C4-2B (cell line): ENCODE measurements around the gene STAT6.

ENCODE experiments used
- H3K27ac ChIP-seq: fragments of 450-650 bp; 2 replicates; pipeline ENCODE4 v1.5.1; 2017
- CTCF ChIP-seq: fragments of 450-650 bp; conservative IDR thresholded peaks from 2 replicates; pipeline ENCODE4 v1.5.1; 2017; ENCODE audit warnings: mild to moderate bottlenecking
- ZFX ChIP-seq: fragments of 450-650 bp; IDR thresholded peaks from 2 replicates; pipeline ENCODE4 v1.6.1; 2017

The STAT6 gene

GRCh38 chr12:57119294-57120085 is 8.3 kb upstream of the STAT6 start:
- H3K27ac ChIP-seq: peak overlapping the region; percentile 6; the same call in 1 of the 2 replicates
- no peak for TF ChIP-seq ZFX

- H3K27ac ChIP-seq: peak overlapping the region; percentile 6; the same call in 1 of the 2 replicates
Measured at GRCh38 chr12:57118711-57119271, 7.6 kb upstream of the STAT6 start.

GRCh38 chr12:57116580-57117281 is 5.6 kb upstream of the STAT6 start:
- TF ChIP-seq CTCF: no peak
- TF ChIP-seq ZFX: no peak
- H3K27ac ChIP-seq: no peak overlapping the region

More at GRCh38 chr12:57118711-57119271, 7.6 kb upstream of the STAT6 start:
- TF ChIP-seq CTCF: no peak
- TF ChIP-seq ZFX: no peak

GRCh38 chr12:57112492-57113294 is 1.5 kb upstream of the STAT6 start:
- no peak for TF ChIP-seq ZFX
- TF ChIP-seq CTCF: peak; percentile 90
- peak overlapping the region; percentile 59 for H3K27ac ChIP-seq

- TF ChIP-seq CTCF (no peak), ZFX (no peak)
- H3K27ac ChIP-seq: no peak overlapping the region
Measured at GRCh38 chr12:57110104-57111030, 795 bp downstream of the STAT6 start.

GRCh38 chr12:57109207-57110103 is 1.7 kb downstream of the STAT6 start:
- TF ChIP-seq ZFX (no peak), CTCF (no peak)
- no peak overlapping the region for H3K27ac ChIP-seq
